ENCODE data around the gene TCAIM.

TCAIM gene

DNA sequence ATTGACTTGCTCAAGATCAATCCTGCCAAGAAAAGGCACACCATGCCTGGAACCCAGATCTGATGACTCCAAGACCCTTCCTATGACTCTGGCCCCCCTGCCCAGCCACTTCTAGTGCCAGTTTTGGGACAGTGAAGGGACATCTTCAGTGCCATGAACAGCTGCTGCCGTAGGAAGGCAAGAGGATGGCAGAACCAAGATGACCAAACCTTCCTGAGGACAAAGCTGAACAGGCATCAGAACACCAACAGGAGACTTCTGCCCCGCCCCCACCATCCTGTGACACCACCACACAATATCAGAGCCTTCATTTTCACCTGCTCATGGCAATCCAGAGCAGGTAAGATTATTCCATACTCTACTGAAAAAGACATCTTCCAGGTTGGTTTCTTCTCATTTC lies 105.9 kb downstream of the TCAIM start:
- H3K4me3 ChIP-seq (ENCODE audit: low read depth, low read length): no peak overlapping the region
- TF ChIP-seq, protein P1, sequence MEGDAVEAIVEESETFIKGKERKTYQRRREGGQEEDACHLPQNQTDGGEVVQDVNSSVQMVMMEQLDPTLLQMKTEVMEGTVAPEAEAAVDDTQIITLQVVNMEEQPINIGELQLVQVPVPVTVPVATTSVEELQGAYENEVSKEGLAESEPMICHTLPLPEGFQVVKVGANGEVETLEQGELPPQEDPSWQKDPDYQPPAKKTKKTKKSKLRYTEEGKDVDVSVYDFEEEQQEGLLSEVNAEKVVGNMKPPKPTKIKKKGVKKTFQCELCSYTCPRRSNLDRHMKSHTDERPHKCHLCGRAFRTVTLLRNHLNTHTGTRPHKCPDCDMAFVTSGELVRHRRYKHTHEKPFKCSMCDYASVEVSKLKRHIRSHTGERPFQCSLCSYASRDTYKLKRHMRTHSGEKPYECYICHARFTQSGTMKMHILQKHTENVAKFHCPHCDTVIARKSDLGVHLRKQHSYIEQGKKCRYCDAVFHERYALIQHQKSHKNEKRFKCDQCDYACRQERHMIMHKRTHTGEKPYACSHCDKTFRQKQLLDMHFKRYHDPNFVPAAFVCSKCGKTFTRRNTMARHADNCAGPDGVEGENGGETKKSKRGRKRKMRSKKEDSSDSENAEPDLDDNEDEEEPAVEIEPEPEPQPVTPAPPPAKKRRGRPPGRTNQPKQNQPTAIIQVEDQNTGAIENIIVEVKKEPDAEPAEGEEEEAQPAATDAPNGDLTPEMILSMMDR (IDR thresholded peaks at IDR 0.05; ENCODE audit: insufficient read depth, low read depth, low read length, missing control alignments): no peak
- DNase-seq (ENCODE audit: low read depth): no peak

DNA sequence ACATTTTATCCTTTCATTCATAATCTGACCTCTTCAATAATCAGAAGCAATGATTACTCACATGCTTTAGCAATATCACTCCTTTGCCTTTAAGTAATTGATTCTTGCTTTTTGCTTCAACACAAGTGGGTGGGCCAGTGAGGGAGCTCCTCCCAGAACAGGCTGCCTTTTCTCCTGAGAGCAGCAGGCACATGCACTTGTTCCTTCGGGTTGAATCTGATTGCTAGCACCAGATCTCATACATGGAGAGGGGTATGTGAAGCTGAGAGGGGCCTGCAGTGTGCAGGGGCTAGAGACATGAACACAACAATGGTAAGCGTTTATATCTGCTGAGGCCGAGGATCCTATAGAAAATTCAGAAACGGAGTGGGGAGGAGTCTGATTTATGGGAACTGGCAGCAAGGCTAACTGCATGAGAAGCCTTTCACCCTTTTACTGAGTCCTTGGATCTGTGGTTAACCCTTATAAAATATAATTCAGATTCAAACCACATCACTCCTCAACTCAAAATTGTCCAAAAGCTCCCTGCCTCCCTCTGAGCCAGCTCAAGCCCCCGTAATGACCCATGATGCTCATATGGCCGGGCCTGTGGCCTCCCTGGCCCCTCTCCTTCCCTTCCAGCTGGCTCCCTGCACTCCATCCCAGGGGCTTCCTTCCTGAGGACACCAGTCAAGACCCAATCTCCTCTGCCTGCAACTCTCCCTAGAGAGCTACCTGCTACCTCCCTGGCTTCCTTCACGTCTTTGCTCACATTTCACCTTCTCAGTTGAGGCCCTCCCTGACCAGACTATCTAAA lies 106.5 kb downstream of the TCAIM start:
- H3K4me3 ChIP-seq (ENCODE audit: low read depth, low read length): no peak overlapping the region
- DNase-seq (ENCODE audit: low read depth): no peak
- TF ChIP-seq, protein P1 (IDR thresholded peaks at IDR 0.05; ENCODE audit: insufficient read depth, low read depth, low read length, missing control alignments): no peak

DNA sequence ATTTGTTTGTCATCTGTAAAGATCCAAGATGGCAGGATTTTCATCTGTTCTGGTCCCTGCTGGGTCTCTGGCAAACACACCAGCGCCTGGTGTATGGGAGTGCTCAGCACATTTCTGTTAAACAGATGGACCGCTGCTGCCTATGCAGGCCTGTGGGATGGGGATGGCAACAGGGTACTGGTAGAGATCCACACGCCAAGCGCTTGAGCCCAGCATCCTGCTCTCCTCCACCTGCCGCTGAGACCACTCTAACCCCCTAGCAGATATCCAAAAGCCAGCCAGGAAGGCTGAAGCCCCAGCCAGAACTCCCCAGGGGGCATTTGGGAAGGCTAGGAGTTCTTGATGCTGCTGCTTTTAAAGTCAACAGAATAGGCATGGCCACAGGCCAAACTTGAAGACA lies 107.2 kb downstream of the TCAIM start:
- no peak overlapping the region for H3K4me3 ChIP-seq (ENCODE audit: low read depth, low read length)
- DNase-seq (ENCODE audit: low read depth): no peak
- TF ChIP-seq, protein P1 (IDR thresholded peaks at IDR 0.05; ENCODE audit: insufficient read depth, low read depth, low read length, missing control alignments): no peak

DNA sequence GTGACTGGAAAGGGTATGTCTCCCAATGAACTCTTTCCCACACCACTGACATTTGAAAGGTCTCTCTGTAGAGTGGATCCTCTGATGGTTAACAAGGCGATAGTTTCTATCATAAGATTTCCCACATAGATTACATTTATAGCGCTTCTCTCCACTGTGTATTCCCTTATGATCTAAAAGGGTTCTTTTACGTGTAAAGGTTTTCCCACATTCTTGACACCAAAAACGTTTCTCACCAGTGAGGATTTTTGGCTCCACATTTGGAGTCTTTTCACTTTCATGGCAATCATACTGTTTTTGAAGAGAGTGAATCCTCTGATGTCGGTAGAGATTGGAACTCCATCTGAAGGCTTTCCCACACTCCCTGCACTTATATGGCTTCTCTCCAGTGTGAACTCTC lies 108.4 kb downstream of the TCAIM start:
- H3K4me3 ChIP-seq (ENCODE audit: low read depth, low read length): no peak overlapping the region
- no peak for DNase-seq (ENCODE audit: low read depth)
- TF ChIP-seq, protein P1 (IDR thresholded peaks at IDR 0.05; ENCODE audit: insufficient read depth, low read depth, low read length, missing control alignments): no peak

DNA sequence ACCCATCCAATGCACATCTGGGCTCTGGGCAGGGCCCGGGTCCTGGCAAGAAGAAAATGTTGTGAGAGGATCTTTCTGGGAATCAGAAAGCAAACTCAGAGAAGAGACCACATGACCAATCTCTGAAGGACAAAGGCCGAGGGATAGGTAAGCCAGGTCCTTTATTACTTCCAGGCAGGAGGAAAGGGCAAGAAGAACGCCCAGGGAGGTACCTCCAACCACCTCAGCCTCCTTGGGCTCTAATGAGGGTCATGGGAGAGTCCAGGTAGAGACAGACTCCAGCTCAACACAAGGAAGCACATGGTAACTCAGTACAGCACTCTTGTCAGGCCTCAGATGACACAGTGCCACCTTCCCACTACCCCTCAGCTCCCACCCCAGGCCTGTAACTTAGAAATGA lies 112.9 kb downstream of the TCAIM start:
- TF ChIP-seq, protein P1 (IDR thresholded peaks at IDR 0.05; ENCODE audit: insufficient read depth, low read depth, low read length, missing control alignments): no peak
- DNase-seq (ENCODE audit: low read depth): no peak
- H3K4me3 ChIP-seq (ENCODE audit: low read depth, low read length): no peak overlapping the region

DNA sequence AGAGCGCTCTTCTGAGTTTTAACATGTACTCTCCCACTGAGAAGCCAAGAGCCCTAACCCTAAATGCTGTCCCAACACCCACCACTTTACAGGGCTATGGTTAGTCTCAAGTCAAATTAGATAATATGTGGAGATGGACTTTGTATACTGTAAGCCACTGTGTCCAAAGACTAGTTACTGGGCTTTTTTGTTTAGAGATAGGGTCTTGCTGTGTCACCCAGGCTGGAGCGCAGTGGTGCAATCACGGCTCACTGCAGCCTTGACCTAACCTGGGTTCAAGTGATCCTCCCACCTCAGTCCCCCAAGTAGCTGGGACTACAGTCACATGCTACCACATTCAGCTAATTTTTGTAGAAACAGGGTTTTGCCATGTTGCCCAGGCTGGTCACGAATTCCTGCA lies 115.7 kb downstream of the TCAIM start:
- TF ChIP-seq, protein P1 (IDR thresholded peaks at IDR 0.05; ENCODE audit: insufficient read depth, low read depth, low read length, missing control alignments): no peak
- DNase-seq (ENCODE audit: low read depth): no peak
- H3K4me3 ChIP-seq (ENCODE audit: low read depth, low read length): no peak overlapping the region

DNA sequence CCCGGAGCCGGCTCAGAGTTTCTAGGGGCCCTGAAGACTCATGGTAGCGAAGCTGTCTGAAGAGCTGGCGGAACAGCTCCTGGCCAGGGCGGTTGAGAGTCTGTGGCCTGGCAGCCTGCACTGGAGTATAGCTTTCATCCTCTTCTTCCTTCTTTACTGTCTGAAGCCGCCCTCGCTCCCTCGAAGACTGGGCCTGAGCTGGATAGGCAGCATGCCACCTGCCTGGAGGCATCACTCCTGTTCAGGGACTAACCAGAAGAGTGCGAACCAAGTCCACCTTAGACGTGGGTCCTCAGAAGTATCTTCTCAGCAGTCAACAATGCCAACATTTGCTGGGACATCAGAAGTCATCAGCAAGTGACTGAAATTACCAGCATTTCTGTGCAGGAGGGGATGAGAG lies 116.8 kb downstream of the TCAIM start:
- TF ChIP-seq, protein P1 (IDR thresholded peaks at IDR 0.05; ENCODE audit: insufficient read depth, low read depth, low read length, missing control alignments): no peak
- no peak for DNase-seq (ENCODE audit: low read depth)
- H3K4me3 ChIP-seq (ENCODE audit: low read depth, low read length): no peak overlapping the region

Data from GM12865 (cell line).